Neural progenitor cell (in vitro differentiated cells): ENCODE measurements around the gene ANKRD13C. TPM values are rescaled to one million over a fixed set of nuclear protein-coding genes. Genes with fewer than 3 reads are reported as not detected.

Source experiments
- DNase-seq: peaks from one replicate; pipeline ENCODE4 v3.0.0-alpha.2; 2016; ENCODE audit warnings: low spot score
- H2AFZ ChIP-seq: fragments of 200-600 bp; sonication (generic); replicated peaks from 2 replicates; pipeline ENCODE4 v1.6.1; 2016; ENCODE audit warnings: antibody characterized with exemption
- H3F3A ChIP-seq: fragments of 200-600 bp; sonication (generic); 2 replicates; pipeline ENCODE4 v1.6.1; 2016; ENCODE audit warnings: antibody characterized with exemption, low read depth
- H3K27ac ChIP-seq: fragments of 200-600 bp; sonication (generic); 2 replicates; pipeline ENCODE4 v1.5.1; 2016; ENCODE audit warnings: mild to moderate bottlenecking
- H3K27me3 ChIP-seq: fragments of 200-600 bp; sonication (generic); 2 replicates; pipeline ENCODE4 v1.6.1; 2016; ENCODE audit warnings: mild to moderate bottlenecking, moderate library complexity
- H3K36me3 ChIP-seq: fragments of 200-600 bp; sonication (generic); 2 replicates; pipeline ENCODE4 v1.5.1; 2016
- H3K4me1 ChIP-seq: fragments of 200-600 bp; sonication (generic); 2 replicates; pipeline ENCODE4 v1.6.1; 2016; ENCODE audit warnings: mixed run types
- H3K4me2 ChIP-seq: fragments of 200-600 bp; sonication (generic); 2 replicates; pipeline ENCODE4 v1.6.1; 2016
- H3K4me3 ChIP-seq: fragments of 200-600 bp; sonication (generic); 2 replicates; pipeline ENCODE4 v1.5.1; 2016
- H3K79me2 ChIP-seq: fragments of 200-600 bp; sonication (generic); 2 replicates; pipeline ENCODE4 v1.6.1; 2016; ENCODE audit warnings: low read depth
- H3K9ac ChIP-seq: fragments of 200-600 bp; sonication (generic); 2 replicates; pipeline ENCODE4 v1.6.1; 2016
- H3K9me3 ChIP-seq: fragments of 200-600 bp; sonication (generic); 2 replicates; pipeline ENCODE4 v1.5.1; 2016; ENCODE audit warnings: low read depth
- H4K20me1 ChIP-seq: fragments of 200-600 bp; sonication (generic); 2 replicates; pipeline ENCODE4 v1.6.1; 2016; ENCODE audit warnings: low read depth
- H3K27ac Mint-ChIP-seq: 3 replicates; pipeline ENCODE4 v1.8.0; 2021; ENCODE audit warnings: mixed read lengths
- H3K27me3 Mint-ChIP-seq: 2 replicates; pipeline ENCODE4 v1.8.0; 2022; ENCODE audit warnings: low read depth, mild to moderate bottlenecking, inconsistent platforms, moderate library complexity, mixed read lengths; ENCODE audit not compliant: insufficient read depth
- H3K36me3 Mint-ChIP-seq: 3 replicates; pipeline ENCODE4 v1.8.0; 2021; ENCODE audit warnings: mixed read lengths
- H3K4me1 Mint-ChIP-seq: 3 replicates; pipeline ENCODE4 v1.8.0; 2021; ENCODE audit warnings: mixed read lengths
- H3K4me3 Mint-ChIP-seq: 3 replicates; pipeline ENCODE4 v1.8.0; 2021; ENCODE audit warnings: mild to moderate bottlenecking, moderate library complexity, mixed read lengths
- H3K9me3 Mint-ChIP-seq: 3 replicates; pipeline ENCODE4 v1.8.0; 2020; ENCODE audit warnings: mixed read lengths
- EZH2 ChIP-seq: fragments of 200-600 bp; sonication (generic); IDR thresholded peaks from 2 replicates; pipeline ENCODE4 v1.6.1; 2017; ENCODE audit warnings: antibody characterized with exemption, mild to moderate bottlenecking, moderate library complexity
- EZH2phosphoT487 ChIP-seq: fragments of 200-600 bp; sonication (generic); IDR thresholded peaks from 2 replicates; pipeline ENCODE4 v1.6.1; 2017; ENCODE audit warnings: antibody characterized with exemption
- total RNA-seq: library from RNA; depleted of rRNA; stranded (reverse); fragments of >200 nt; gene quantifications from 2 replicates; pipeline ENCODE4 v1.2.3, GENCODE V29; 2015; ENCODE audit warnings: low replicate concordance
- TF ChIP-seq, protein P1 (sequence below): fragments of 200-600 bp; sonication (generic); IDR thresholded peaks from 2 replicates; pipeline ENCODE4 v1.5.1; 2017; ENCODE audit warnings: antibody characterized with exemption, mild to moderate bottlenecking

The ANKRD13C gene
- total RNA-seq, 1 donor from 2014 or later, result 45.7 TPM

GRCh38 chr1:70288166-70288565, 66.4 kb downstream of the ANKRD13C start:
- Histone ChIP-seq H3K4me3 (no peak overlapping the region), H3K79me2 (no peaks in the 10 kb centered on the region), H3K9ac (no peak overlapping the region), H3K4me1 (no peaks in the 10 kb centered on the region), H4K20me1 (no peaks in the 10 kb centered on the region), H2AFZ (no peak overlapping the region), H3K4me2 (no peak overlapping the region), H3K27me3 (no peaks in the 10 kb centered on the region), H3K27ac (no peak overlapping the region), H3K9me3 (no peaks in the 10 kb centered on the region), H3K36me3 (no peaks in the 10 kb centered on the region), H3F3A (no peaks in the 10 kb centered on the region)
- H3K27ac Mint-ChIP-seq, result no peak overlapping the region
- H3K9me3 Mint-ChIP-seq, result no peaks in the 10 kb centered on the region
- DNase-seq, result no peak
- H3K27me3 Mint-ChIP-seq, result no peaks in the 10 kb centered on the region
- no peaks in the 10 kb centered on the region for H3K4me1 Mint-ChIP-seq
- H3K4me3 Mint-ChIP-seq, result no peak overlapping the region
- TF ChIP-seq EZH2 (no peak), EZH2phosphoT487 (no peak)
- TF ChIP-seq, protein P1, sequence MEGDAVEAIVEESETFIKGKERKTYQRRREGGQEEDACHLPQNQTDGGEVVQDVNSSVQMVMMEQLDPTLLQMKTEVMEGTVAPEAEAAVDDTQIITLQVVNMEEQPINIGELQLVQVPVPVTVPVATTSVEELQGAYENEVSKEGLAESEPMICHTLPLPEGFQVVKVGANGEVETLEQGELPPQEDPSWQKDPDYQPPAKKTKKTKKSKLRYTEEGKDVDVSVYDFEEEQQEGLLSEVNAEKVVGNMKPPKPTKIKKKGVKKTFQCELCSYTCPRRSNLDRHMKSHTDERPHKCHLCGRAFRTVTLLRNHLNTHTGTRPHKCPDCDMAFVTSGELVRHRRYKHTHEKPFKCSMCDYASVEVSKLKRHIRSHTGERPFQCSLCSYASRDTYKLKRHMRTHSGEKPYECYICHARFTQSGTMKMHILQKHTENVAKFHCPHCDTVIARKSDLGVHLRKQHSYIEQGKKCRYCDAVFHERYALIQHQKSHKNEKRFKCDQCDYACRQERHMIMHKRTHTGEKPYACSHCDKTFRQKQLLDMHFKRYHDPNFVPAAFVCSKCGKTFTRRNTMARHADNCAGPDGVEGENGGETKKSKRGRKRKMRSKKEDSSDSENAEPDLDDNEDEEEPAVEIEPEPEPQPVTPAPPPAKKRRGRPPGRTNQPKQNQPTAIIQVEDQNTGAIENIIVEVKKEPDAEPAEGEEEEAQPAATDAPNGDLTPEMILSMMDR, result no peak
- H3K36me3 Mint-ChIP-seq, result peaks cover 17% of the 10 kb centered on the region

DNA sequence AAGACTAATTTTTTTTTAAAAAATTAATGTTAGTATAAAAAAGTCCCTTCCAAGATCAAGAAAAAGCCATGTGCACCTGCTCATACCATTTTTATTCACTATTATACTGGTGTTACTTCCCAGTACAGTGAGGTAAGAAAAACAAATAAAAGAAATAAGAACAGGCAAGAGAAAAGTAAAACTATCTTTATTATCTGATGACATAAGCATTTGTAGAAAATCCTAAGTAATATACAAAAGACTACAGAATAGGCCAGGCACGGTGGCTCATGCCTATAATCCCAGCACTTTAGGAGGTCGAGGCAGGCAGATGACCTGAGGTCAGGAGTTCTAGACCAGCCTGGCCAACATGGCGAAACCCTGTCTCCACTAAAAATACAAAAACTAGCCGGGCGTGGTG, 68.1 kb downstream of the ANKRD13C start:
- H3K79me2 ChIP-seq, result no peaks in the 10 kb centered on the region
- Mint-ChIP-seq H3K4me3 (no peak overlapping the region), H3K4me1 (no peaks in the 10 kb centered on the region), H3K27ac (no peak overlapping the region), H3K36me3 (peaks cover 16% of the 10 kb centered on the region), H3K27me3 (no peaks in the 10 kb centered on the region), H3K9me3 (no peaks in the 10 kb centered on the region)
- no peak overlapping the region for H3K4me2 ChIP-seq
- no peak overlapping the region for H3K9ac ChIP-seq
- H3F3A ChIP-seq, result no peaks in the 10 kb centered on the region
- H3K4me3 ChIP-seq, result no peak overlapping the region
- no peaks in the 10 kb centered on the region for H4K20me1 ChIP-seq
- H3K27me3 ChIP-seq, result no peaks in the 10 kb centered on the region
- no peaks in the 10 kb centered on the region for H3K4me1 ChIP-seq
- DNase-seq, result no peak
- no peak overlapping the region for H3K27ac ChIP-seq
- no peaks in the 10 kb centered on the region for H3K9me3 ChIP-seq
- H2AFZ ChIP-seq, result no peak overlapping the region
- H3K36me3 ChIP-seq, result no peaks in the 10 kb centered on the region
- no peak for TF ChIP-seq EZH2
- TF ChIP-seq EZH2phosphoT487, result no peak
- TF ChIP-seq, protein P1, result no peak

DNA sequence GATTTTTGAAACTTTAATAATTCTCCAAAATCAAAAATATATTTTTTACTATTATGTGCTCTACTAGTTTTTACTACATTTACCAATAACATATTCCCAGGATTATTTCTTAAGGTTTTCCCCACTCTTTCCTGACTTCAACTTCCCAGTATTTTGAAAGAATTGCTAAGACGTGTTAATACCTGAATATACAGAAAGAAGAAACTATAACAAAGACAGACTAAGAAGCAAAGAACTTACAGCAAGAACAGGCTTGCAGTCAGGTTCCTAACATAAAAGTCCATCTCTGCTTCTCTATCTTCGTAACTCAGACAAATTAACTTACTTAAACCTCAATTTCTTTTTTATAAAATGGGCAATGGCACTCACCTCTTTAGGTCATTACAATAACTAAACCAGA, 70.2 kb downstream of the ANKRD13C start:
- TF ChIP-seq EZH2 (no peak), EZH2phosphoT487 (no peak)
- TF ChIP-seq, protein P1, result no peak
- no peak overlapping the region for H3K4me3 ChIP-seq
- H4K20me1 ChIP-seq, result no peaks in the 10 kb centered on the region
- H3K27me3 Mint-ChIP-seq, result no peaks in the 10 kb centered on the region
- H3K27ac Mint-ChIP-seq, result no peak overlapping the region
- no peaks in the 10 kb centered on the region for H3K9me3 Mint-ChIP-seq
- H3K27ac ChIP-seq, result no peak overlapping the region
- H3K9me3 ChIP-seq, result no peaks in the 10 kb centered on the region
- no peaks in the 10 kb centered on the region for H3K27me3 ChIP-seq
- no peak overlapping the region for H2AFZ ChIP-seq
- H3K4me3 Mint-ChIP-seq, result no peak overlapping the region
- H3F3A ChIP-seq, result no peaks in the 10 kb centered on the region
- no peak overlapping the region for H3K4me2 ChIP-seq
- no peaks in the 10 kb centered on the region for H3K36me3 ChIP-seq
- no peak overlapping the region for H3K9ac ChIP-seq
- H3K4me1 ChIP-seq, result no peaks in the 10 kb centered on the region
- DNase-seq, result no peak
- H3K36me3 Mint-ChIP-seq, result peaks cover 18% of the 10 kb centered on the region
- no peaks in the 10 kb centered on the region for H3K4me1 Mint-ChIP-seq
- H3K79me2 ChIP-seq, result no peaks in the 10 kb centered on the region

GRCh38 chr1:70278710-70279109, 75.8 kb downstream of the ANKRD13C start:
- Histone ChIP-seq H3F3A (no peaks in the 10 kb centered on the region), H3K9me3 (no peaks in the 10 kb centered on the region), H3K36me3 (peaks cover 4% of the 10 kb centered on the region), H3K9ac (no peak overlapping the region), H4K20me1 (no peaks in the 10 kb centered on the region), H3K27ac (no peak overlapping the region), H2AFZ (no peak overlapping the region), H3K4me3 (no peak overlapping the region), H3K4me1 (no peaks in the 10 kb centered on the region), H3K27me3 (no peaks in the 10 kb centered on the region), H3K4me2 (no peak overlapping the region), H3K79me2 (no peaks in the 10 kb centered on the region)
- H3K4me1 Mint-ChIP-seq, result no peaks in the 10 kb centered on the region
- no peak overlapping the region for H3K27ac Mint-ChIP-seq
- no peak overlapping the region for H3K4me3 Mint-ChIP-seq
- no peak for DNase-seq
- TF ChIP-seq, protein P1, result no peak
- TF ChIP-seq EZH2, result no peak
- TF ChIP-seq EZH2phosphoT487, result no peak
- H3K9me3 Mint-ChIP-seq, result no peaks in the 10 kb centered on the region
- no peaks in the 10 kb centered on the region for H3K27me3 Mint-ChIP-seq
- peaks cover 14% of the 10 kb centered on the region for H3K36me3 Mint-ChIP-seq
